Measurements from ENCODE around the gene CRPPA.
"Not testable (repeated sequence)": the region's sequence is repeated elsewhere in the genome, so short reads cannot be mapped to it uniquely, and the experiment has no call there.

Gene CRPPA

DNA sequence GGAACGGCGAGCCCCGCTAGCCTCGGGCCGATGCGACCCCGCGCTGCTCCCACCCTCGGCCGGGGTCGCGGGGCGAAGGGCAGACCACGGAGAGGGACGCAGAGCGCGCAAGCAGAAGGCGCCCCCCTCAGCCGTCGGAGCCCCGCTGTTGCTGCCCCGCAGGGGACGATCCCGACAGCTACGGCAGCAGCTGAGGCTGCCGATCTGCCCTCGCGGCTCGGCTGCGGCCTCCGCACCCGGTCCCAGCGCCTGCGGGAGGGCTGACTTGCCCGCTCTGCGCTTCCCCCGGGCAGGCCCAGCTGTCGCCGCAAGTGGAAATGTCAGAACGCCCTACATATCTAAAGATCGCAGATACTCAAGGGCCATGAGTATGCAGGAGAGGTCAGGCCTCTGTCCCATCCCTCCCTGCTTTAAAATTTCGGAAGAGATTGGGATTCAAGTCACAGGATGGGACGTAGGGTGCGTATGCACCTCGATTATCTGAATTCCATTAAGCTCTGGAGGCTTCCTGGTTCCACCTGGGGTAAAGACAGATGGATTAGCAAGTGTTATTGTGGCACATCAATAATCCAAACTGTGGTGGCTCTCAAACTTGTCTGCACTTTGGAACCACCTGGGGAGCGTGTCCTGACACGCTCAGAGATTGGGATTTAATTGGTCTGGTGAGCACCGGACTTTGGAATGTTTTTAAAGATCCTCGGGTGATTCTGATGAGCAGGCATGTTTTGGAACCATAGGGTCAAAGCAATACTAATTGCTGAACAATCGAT, at the start of gene CRPPA:
Gene CRPPA (minus strand): TSS at position 206 of the 770 bp plus-strand sequence. CDS start 216 bp downstream, outside the sequence.
- DNase-seq = no peak

GRCh38 chr7:16465469-16466361, 44.4 kb upstream of the CRPPA start, which contains the start of gene SOSTDC1:
SOSTDC1 (minus strand) TSS chr7:16465738; CDS start chr7:16465668, 70 bp downstream.
- peak; percentile 57 for DNase-seq

- DNase-seq = no peak
These were observed 42.8 kb upstream of the CRPPA start for GRCh38 chr7:16463949-16464715.

GRCh38 chr7:16463520-16463919, 42.2 kb upstream of the CRPPA start:
- DNase-seq = no peak

- DNase-seq = no peak
These were observed 41.1 kb upstream of the CRPPA start for GRCh38 chr7:16462431-16462889.

DNA sequence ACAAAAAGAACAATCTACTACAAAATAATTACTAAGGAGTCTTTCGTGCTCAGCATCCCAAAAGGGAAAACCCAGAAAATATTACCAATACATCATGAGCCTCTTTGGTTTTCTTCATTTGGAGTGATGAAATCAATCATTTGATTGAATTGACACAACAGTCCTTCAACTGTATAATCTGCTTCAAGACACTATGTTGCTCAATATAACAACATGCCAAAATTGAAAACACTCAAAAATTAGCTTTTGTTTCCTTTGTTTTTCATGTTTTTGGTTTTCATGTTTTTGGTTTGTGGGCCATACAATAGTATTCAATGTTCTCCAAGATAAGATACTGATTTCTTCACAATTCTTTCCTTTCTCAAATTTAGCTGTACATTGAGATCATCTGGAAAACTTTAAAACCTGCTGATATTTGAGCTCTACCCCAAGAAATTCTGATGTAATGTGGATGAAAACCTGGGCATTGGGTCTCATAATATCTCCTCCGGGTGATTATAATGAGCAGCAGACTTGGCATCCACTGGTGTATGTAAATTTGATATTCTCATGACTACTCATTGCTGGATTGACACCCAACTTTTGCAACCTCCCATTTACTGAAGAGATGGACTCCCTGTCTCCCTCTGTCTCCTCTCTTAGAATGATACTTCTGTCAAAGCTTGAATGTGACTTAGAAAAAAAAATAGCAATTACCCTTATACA, 39.6 kb upstream of the CRPPA start:
- DNase-seq = no peak

DNA sequence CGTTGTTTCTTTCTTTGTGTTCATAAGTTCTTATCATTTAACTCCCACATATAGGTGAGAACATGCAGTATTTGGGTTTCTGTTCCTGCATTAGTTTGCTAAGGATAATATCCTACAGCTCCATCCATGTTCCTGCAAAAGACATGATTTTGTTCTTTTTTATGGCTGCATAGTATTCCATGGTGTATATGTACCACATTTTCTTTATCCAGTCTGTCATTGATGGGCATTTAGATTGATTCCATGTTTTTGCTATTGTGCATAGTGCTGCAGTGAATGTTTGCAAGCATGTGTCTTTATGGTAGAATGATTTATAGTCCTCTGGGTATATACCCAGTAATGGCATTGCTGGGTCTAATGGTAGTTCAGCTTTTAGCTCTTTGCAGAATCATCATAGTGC, 35.0 kb upstream of the CRPPA start:
- not testable (repeated sequence) for DNase-seq

DNA sequence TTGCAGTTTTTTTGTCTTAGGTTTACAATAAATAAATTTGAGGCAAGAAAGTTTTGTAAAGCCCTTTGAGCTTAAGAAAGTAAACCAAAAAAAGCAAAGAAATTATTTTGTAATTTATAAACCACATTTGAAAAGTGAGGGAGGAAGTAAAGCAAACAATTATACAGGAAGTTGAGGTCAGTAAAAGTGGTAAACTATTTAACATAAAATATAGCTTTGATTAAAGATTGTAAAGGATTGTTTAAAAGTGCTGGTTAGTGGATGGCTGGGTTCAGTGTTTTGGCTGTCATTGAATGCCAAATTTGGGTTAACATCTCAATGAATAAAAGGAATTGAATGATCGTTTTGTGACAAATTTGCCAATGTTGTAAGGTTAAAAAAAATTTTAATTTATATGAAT, 34.3 kb upstream of the CRPPA start:
- DNase-seq = no peak

DNA sequence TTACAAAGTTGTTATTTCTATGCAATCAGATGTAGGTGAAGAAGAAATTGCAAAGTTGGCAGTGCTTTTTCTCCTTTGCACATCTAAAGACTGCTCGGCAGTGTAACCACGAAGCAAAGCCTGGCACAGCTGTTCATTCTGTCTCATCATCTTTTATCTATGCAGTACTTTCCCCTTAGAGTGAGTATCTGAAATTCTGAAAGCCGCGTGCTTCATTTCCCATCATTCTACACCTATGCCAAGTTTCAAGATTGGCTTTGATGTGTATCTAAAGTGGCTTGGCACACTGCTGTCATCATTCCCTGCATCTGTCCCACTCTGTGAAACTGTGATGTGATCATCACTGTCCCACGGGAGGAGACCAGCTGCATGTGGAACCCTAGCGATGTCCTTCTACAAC, 29.0 kb upstream of the CRPPA start:
- peak; percentile 12 for DNase-seq

DNA sequence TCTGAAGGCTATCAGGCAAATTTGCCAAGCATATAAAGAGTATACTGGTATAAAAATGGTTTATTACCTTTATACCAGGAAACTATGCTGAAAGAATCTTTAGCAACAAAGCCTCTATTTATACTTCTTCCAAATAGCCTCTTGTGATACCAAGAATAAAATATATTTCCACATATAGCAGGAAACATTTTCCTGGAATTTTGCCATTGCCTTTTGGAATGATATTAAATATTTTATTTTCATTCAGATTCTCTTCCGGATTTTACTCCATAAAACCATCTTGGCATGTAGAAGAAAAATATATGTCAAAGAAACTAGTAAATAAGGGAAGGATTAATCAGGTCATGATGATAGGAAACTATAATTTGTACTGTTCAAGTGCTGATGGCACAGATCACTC, 26.5 kb upstream of the CRPPA start:
- no peak for DNase-seq

DNA sequence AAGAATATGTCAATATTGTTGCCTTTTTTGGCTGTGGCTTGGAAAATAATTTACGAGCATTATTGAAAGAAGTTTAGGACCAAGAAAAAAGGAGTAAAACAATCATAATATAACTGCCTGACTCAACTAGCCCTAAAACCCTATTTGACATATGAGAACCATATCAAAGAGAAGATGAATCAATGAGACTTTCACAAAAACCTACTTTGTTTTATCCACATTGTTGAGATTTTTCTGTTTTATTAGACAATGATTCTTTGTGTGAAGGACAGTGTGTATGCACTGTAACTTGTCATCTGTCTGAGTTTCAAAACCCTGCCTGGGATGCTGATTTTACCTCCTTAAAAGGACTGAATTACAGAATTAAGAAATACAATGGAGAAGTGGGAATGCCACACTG, 25.2 kb upstream of the CRPPA start:
- DNase-seq = no peak

DNA sequence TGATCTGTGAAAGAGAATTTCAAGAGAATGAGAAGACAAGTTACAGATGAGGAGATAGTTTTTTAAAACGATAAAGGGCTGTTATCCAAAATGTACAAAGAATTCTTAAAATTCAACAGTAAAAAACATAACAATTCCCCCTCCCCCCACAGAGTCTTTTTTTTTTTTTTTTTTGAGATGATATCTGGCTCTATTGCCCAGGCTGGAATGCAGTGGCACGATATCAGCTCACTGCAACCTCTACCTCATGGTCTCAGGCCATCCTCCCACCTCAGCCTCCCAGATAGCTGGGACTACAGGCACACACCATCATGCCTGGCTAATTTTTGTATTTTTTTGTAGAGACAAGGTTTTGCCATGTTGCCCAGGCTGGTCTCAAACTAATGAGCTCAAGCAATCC, 22.5 kb upstream of the CRPPA start:
- DNase-seq = not testable (repeated sequence)

GRCh38 chr7:16438988-16439387, 17.6 kb upstream of the CRPPA start:
- DNase-seq = no peak

- DNase-seq = no peak
These were observed 15.0 kb upstream of the CRPPA start for GRCh38 chr7:16436306-16436705.

DNA sequence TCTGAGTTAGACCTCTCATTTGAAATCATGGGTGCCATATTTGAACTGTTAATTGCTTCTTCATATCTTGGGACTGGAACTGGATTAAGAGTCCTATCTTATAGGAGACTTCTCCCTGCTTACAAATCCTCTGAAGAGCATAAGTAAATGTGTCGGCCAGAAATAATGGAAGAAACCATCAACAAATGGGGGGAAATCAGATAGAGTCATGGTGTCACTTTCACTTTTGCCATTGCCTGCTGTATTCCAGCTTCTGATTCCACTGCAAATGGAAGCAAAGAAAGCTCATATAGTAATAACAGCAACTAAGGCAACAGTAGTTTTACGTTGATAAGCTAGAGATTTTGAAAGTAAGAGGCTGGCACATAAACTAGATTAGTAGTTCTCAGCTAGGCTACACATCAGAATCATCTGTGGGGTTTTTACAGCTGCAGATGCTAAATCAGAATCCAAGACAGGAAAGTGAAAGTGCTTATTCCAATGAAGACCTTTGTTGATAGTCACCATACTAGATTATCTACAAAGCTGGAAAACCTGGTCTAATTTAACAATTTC, 12.3 kb upstream of the CRPPA start:
- no peak for DNase-seq

- no peak for DNase-seq
These were observed 11.0 kb upstream of the CRPPA start for GRCh38 chr7:16432425-16432731.

DNA sequence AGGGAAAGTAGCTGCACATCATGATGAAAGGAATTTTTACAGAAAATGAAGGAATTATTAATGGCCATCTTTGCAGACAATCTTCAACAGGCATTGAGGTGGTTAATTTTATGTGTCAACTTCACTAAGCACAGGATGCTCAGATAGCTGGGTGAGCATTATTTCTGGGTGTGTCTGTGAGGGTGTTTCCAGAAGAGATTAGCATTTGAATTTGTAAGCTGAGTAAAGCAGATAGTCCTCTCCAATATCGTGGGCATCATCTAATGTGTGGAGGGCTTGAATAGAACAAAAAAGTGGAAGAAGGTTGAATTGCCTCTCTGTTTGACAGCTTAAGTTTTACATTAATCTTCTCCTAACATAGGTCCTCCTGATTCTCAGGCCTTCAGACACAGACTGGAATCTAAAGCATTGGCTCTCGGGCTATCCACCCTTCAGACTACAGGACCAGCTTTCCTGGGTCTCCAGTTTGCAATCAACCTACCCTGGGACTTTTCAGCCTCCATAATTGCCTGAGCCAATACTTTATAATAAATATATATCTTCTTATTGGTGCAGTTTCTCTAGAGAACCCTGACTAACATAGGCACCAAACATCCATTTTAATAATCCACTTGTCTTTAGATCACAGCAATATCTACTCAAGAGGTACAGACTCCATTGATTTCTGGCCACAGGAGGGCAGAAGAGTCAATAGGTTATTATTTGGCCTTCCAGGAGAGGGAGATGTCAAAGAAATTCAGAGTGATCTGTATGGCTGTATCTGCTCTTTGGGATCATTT, 10.5 kb upstream of the CRPPA start:
- DNase-seq = no peak

DNA sequence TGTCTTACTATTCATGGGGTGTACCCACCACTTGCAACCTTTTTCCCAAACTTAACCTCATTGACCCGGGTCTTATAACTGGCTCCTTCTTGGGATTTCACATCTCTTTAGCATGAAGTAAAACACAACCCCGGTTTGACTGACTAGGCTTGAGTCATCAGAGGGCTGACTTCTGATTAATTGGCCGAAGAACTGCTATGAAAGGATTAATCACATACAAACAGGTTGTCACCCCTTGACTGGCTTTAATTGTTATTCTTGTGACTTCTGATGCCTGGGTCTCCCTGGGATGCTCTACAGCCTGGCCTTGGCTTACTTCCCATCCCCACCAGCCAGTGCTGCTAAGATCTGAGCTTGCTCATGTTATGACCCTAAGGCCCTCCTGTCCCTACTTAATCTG, 8.8 kb upstream of the CRPPA start:
- DNase-seq = no peak

GRCh38 chr7:16428672-16429071, 7.3 kb upstream of the CRPPA start:
- no peak for DNase-seq

- no peak for DNase-seq
These were observed 6.8 kb upstream of the CRPPA start for GRCh38 chr7:16428182-16428581.

- no peak for DNase-seq
These were observed 2.4 kb upstream of the CRPPA start for GRCh38 chr7:16423761-16424160.

All from NCI-H446 treated with DMSO at 0.1 percent for 48 hours (cell line).